ENCODE measurements around the gene SSX2B.
"Not testable (repeated sequence)": the region's sequence is repeated elsewhere in the genome, so short reads cannot be mapped to it uniquely, and the experiment has no call there.

SSX2B gene, protein sequence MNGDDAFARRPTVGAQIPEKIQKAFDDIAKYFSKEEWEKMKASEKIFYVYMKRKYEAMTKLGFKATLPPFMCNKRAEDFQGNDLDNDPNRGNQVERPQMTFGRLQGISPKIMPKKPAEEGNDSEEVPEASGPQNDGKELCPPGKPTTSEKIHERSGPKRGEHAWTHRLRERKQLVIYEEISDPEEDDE

DNA sequence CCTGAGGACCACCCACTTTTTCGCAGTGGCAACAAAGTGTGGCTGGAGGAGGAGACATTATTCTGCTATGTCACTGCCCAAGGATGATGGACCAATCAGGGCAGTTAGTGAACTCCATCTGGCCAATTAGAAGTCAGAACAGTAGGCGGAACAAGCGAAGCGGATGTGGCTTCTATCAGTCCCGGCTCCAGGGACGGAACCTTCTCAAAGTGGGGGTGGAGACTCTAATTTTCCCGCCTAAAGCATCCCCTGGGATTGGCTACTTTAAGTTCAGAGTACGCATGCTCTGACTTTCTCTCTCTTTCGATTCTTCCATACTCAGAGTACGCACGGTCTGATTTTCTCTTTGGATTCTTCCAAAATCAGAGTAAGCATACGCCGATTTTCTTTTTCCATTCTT, at the start of gene SSX2B:
Gene SSX2B, plus strand, starts transcription at position 301 of the 400 bp plus-strand sequence. CDS start 1,429 bp downstream, outside the sequence.
- DNase-seq (ENCODE audit: low spot score): not testable (repeated sequence)

DNA sequence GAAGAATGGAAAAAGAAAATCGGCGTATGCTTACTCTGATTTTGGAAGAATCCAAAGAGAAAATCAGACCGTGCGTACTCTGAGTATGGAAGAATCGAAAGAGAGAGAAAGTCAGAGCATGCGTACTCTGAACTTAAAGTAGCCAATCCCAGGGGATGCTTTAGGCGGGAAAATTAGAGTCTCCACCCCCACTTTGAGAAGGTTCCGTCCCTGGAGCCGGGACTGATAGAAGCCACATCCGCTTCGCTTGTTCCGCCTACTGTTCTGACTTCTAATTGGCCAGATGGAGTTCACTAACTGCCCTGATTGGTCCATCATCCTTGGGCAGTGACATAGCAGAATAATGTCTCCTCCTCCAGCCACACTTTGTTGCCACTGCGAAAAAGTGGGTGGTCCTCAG, 44.0 kb upstream of the SSX2B start, which contains the start of gene SSX2:
Gene SSX2, minus strand, starts transcription at position 101 of the 400 bp plus-strand sequence. CDS start 1,429 bp downstream, outside the sequence.
- not testable (repeated sequence) for DNase-seq (ENCODE audit: low spot score)

GRCh38 chrX:52765983-52766382, 14.9 kb downstream of the SSX2B start:
- DNase-seq (ENCODE audit: low spot score): not testable (repeated sequence)

- DNase-seq (ENCODE audit: low spot score): not testable (repeated sequence)
Observed at GRCh38 chrX:52773504-52773903, 22.5 kb downstream of the SSX2B start.

DNA sequence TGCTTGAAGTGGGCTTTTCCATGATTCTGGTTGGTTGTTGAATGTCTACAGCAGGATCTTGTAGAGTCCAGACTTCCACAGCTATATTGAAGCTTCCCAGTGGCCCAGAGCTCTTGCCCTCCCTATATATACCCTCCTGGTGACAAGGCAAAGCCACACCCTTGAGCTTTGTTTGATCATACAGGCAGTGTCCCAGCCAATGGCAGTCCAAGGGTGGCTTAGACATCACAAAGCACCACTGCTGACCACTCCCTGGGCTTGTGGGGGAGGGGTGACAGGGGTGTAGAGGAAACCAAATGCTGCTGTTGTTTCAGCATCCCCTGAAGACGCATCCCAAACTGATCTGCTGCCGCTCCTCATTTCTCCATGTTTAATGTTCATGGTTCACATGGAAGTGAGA, 46.3 kb downstream of the SSX2B start, which contains the start of gene SPANXN5:
Gene SPANXN5, minus strand, starts transcription at position 101 of the 400 bp plus-strand sequence. Its CDS starts 79 bp downstream, at position 22.
- DNase-seq (ENCODE audit: low spot score): peak; percentile 12

GRCh38 chrX:52804876-52805275, 53.8 kb downstream of the SSX2B start:
- not testable (repeated sequence) for DNase-seq (ENCODE audit: low spot score)
